ENCODE data around the gene WDR17. TPM values are rescaled to one million over a fixed set of nuclear protein-coding genes. Genes with fewer than 3 reads are reported as not detected.

The WDR17 gene
- total and polyA plus RNA-seq, 2 donors (not counting 1 experiment from before 2014, with no cell fraction given): 2.1 to 7.1 TPM

DNA sequence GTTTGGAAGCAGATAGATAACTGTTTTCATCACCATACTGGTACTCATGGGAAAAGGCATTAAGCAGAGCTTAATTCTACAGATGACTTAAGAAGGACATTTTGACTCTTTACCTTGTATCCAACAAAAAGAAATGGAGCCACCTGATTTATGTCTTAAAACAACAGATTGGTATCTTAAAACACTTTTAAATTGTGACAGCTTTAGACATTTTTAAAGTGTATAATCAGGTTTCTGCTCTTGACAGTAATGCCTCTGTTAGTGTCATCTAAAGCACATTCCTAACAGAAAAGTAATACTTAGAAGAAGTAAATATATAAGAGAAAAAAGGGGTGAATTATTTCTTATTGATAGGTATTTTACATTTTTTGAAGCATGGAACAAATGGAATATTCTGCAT lies 73.9 kb downstream of the WDR17 start:
- Mint-ChIP-seq H3K27ac (no peak overlapping the region), H3K4me1 (no peaks in the 10 kb centered on the region), H3K27me3 (no peaks in the 10 kb centered on the region), H3K9me3 (ENCODE audit: insufficient read depth) (no peaks in the 10 kb centered on the region), H3K4me3 (no peak overlapping the region)
- no peaks in the 10 kb centered on the region for H3K27me3 ChIP-seq (replicated peaks in 1 of 4; ENCODE audit: control extremely low read depth in 1 of 4, control insufficient read depth in 3 of 4, insufficient read depth in 4 of 4, low read length in 3 of 4)
- intact Hi-C loops (cut with micrococcal nuclease): no loop called here
- no peak overlapping the region for H2AFZ ChIP-seq (ENCODE audit: insufficient read depth, low read depth, low read length, poor library complexity, severe bottlenecking)
- no peak for TF ChIP-seq EZH2 (IDR thresholded peaks at IDR 0.05; ENCODE audit: borderline replicate concordance, insufficient read depth, low read depth, low read length, poor library complexity, severe bottlenecking)
- TF ChIP-seq, protein P1, sequence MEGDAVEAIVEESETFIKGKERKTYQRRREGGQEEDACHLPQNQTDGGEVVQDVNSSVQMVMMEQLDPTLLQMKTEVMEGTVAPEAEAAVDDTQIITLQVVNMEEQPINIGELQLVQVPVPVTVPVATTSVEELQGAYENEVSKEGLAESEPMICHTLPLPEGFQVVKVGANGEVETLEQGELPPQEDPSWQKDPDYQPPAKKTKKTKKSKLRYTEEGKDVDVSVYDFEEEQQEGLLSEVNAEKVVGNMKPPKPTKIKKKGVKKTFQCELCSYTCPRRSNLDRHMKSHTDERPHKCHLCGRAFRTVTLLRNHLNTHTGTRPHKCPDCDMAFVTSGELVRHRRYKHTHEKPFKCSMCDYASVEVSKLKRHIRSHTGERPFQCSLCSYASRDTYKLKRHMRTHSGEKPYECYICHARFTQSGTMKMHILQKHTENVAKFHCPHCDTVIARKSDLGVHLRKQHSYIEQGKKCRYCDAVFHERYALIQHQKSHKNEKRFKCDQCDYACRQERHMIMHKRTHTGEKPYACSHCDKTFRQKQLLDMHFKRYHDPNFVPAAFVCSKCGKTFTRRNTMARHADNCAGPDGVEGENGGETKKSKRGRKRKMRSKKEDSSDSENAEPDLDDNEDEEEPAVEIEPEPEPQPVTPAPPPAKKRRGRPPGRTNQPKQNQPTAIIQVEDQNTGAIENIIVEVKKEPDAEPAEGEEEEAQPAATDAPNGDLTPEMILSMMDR (IDR thresholded peaks at IDR 0.05): no peak
- no peaks in the 10 kb centered on the region for H3K9me3 ChIP-seq (ENCODE audit: control extremely low read depth in 1 of 3, control insufficient read depth in 2 of 3, insufficient read depth in 1 of 3, low read length in 2 of 3)
- no peak overlapping the region for H3K4me3 ChIP-seq (ENCODE audit: control extremely low read depth in 1 of 5, extremely low read depth in 1 of 5, insufficient read depth in 1 of 5, low read depth in 2 of 5, low read length in 4 of 5)
- no peak for DNase-seq
- no peak overlapping the region for H3K4me2 ChIP-seq (replicated peaks; ENCODE audit: low read depth, low read length, poor library complexity, severe bottlenecking)
- H3K9ac ChIP-seq (ENCODE audit: low read length): no peak overlapping the region
- H3K79me2 ChIP-seq (ENCODE audit: control insufficient read depth, insufficient read depth, low read length): no peaks in the 10 kb centered on the region
- H3K4me1 ChIP-seq (ENCODE audit: control insufficient read depth in 2 of 2, insufficient read depth in 2 of 2, low read length in 2 of 2): no peaks in the 10 kb centered on the region
- CTCF ChIA-PET: interaction anchor here (0.9 kb wide), 1 partner anchor 11 kb away, joined by 3 read pairs; no protein-coding TSS in a partner anchor
- ATAC-seq (ENCODE audit: low read depth): no peak
- POLR2A ChIA-PET: no interaction called here
- H4K20me1 ChIP-seq (ENCODE audit: control insufficient read depth, insufficient read depth, low read length, poor library complexity, severe bottlenecking): no peaks in the 10 kb centered on the region
- H3K27ac ChIP-seq (ENCODE audit: low read length in 2 of 2): no peak overlapping the region
- no peaks in the 10 kb centered on the region for H3K36me3 ChIP-seq (replicated peaks in 1 of 2; ENCODE audit: control extremely low read depth in 1 of 2, control insufficient read depth in 1 of 2, extremely low read depth in 1 of 2, insufficient read depth in 2 of 2, low read length in 1 of 2)

DNA sequence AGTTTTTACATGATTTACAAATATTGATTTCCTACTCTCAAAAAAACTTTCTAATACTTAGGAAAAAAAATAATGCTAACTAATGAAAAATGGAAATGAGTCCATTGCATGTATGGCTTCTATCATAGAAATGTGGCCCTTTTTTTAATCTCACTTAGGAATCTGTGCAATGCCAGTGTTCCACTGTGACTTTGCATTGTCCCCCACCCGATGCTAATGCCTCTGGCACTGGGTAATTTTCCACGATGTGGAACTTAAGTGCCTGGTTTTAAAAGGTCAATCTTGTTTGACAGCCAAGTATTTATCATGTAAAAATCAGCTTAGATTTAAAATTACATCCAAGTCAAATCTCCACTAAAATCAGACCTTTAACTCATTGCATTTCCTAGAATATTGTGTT lies 76.6 kb downstream of the WDR17 start:
- ATAC-seq (ENCODE audit: low read depth) (no peak), DNase-seq (no peak)
- intact Hi-C loops (cut with micrococcal nuclease): no loop called here
- H3K4me1 ChIP-seq (ENCODE audit: control insufficient read depth in 2 of 2, insufficient read depth in 2 of 2, low read length in 2 of 2): no peaks in the 10 kb centered on the region
- no peaks in the 10 kb centered on the region for H4K20me1 ChIP-seq (ENCODE audit: control insufficient read depth, insufficient read depth, low read length, poor library complexity, severe bottlenecking)
- Mint-ChIP-seq H3K4me1 (no peaks in the 10 kb centered on the region), H3K4me3 (no peak overlapping the region), H3K27ac (no peak overlapping the region), H3K27me3 (no peaks in the 10 kb centered on the region), H3K9me3 (ENCODE audit: insufficient read depth) (no peaks in the 10 kb centered on the region)
- TF ChIP-seq EZH2 (IDR thresholded peaks at IDR 0.05; ENCODE audit: borderline replicate concordance, insufficient read depth, low read depth, low read length, poor library complexity, severe bottlenecking): no peak
- TF ChIP-seq, protein P1 (IDR thresholded peaks at IDR 0.05): no peak
- no peaks in the 10 kb centered on the region for H3K9me3 ChIP-seq (ENCODE audit: control extremely low read depth in 1 of 3, control insufficient read depth in 2 of 3, insufficient read depth in 1 of 3, low read length in 2 of 3)
- no peak overlapping the region for H3K4me2 ChIP-seq (replicated peaks; ENCODE audit: low read depth, low read length, poor library complexity, severe bottlenecking)
- POLR2A ChIA-PET: no interaction called here
- CTCF ChIA-PET: no interaction called here
- no peak overlapping the region for H3K9ac ChIP-seq (ENCODE audit: low read length)
- no peaks in the 10 kb centered on the region for H3K36me3 ChIP-seq (replicated peaks in 1 of 2; ENCODE audit: control extremely low read depth in 1 of 2, control insufficient read depth in 1 of 2, extremely low read depth in 1 of 2, insufficient read depth in 2 of 2, low read length in 1 of 2)
- no peak overlapping the region for H3K27ac ChIP-seq (ENCODE audit: low read length in 2 of 2)
- no peak overlapping the region for H2AFZ ChIP-seq (ENCODE audit: insufficient read depth, low read depth, low read length, poor library complexity, severe bottlenecking)
- no peak overlapping the region for H3K4me3 ChIP-seq (ENCODE audit: control extremely low read depth in 1 of 5, extremely low read depth in 1 of 5, insufficient read depth in 1 of 5, low read depth in 2 of 5, low read length in 4 of 5)
- H3K27me3 ChIP-seq (replicated peaks in 1 of 4; ENCODE audit: control extremely low read depth in 1 of 4, control insufficient read depth in 3 of 4, insufficient read depth in 4 of 4, low read length in 3 of 4): no peaks in the 10 kb centered on the region
- WGBS (ENCODE audit: insufficient coverage): 100% methylated on average over 2 of the region's 2 CpGs
- H3K79me2 ChIP-seq (ENCODE audit: control insufficient read depth, insufficient read depth, low read length): no peaks in the 10 kb centered on the region

Data from B cell (primary cell).